NT2/D1 (cell line): ENCODE results near the gene TSSK3.

Experiments used
- SUZ12 ChIP-seq: IDR thresholded peaks from 2 replicates; pipeline ENCODE4 v1.6.1; 2011; ENCODE audit not compliant: insufficient read length, insufficient read depth; ENCODE audit errors: extremely low read depth
- YY1 ChIP-seq: IDR thresholded peaks from 2 replicates; pipeline ENCODE4 v1.6.1; 2011; ENCODE audit not compliant: insufficient read length, insufficient read depth
- ZNF274 ChIP-seq: IDR thresholded peaks from 2 replicates; pipeline ENCODE4 v1.6.1; 2011; ENCODE audit warnings: mild to moderate bottlenecking, low read depth, low read length

DNA sequence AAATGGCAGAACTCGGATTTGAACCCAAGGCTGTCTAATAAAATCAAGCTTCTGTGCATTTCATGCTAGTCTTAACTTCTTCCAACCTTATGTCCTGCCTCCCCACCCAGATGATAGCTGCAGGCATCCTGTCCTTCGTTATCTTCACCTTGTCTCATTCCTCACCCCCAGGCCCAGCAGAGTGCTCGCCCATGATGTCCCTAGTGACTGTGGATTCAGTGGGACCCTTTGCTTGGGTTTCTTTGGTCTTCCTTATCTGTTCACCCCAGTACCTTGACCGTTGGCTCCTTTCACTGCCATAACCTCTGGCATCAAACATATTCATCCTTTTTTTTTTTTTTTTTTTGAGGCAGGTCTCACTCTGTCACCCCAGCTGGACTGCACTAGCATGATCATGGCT, 37.5 kb downstream of the TSSK3 start:
- TF ChIP-seq ZNF274 (no peak), YY1 (no peak), SUZ12 (no peak)
